Heart left ventricle (tissue), 16 donors: ENCODE data around the gene WDFY3. TPM values are rescaled to one million over a fixed set of nuclear protein-coding genes. Genes with fewer than 3 reads are reported as not detected.

ENCODE experiments used
- ATAC-seq, 4 donors: fragments of 200-7000 bp; cut with Tn5 transposase; one replicate each; pipeline ENCODE4 v1.9.1; 2020 to 2022; ENCODE audit warnings: moderate library complexity in 4 of 4, mild to moderate bottlenecking in 3 of 4, moderate number of reproducible peaks in 1 of 4
- DNase-seq, 5 donors: peaks; one replicate each; pipeline ENCODE4 v3.0.0-alpha.2; 2020
- H3K27ac ChIP-seq, 12 donors: fragments of 200-600 bp; sonication (generic) in 4 of 12; one replicate each; pipeline versions ENCODE4 v1.5.0 to v1.8.0; 2016 to 2022; ENCODE audit warnings: mild to moderate bottlenecking in 2 of 12
- H3K27me3 ChIP-seq, 9 donors: fragments of 200-600 bp; sonication (generic) in 2 of 9; one replicate each; pipeline versions ENCODE4 v1.5.1 to v1.8.0; 2016 to 2022; ENCODE audit warnings: mild to moderate bottlenecking in 3 of 9
- H3K36me3 ChIP-seq, 9 donors: fragments of 200-600 bp; sonication (generic) in 2 of 9; one replicate each; pipeline versions ENCODE4 v1.5.0 to v1.8.0; 2018 to 2022; ENCODE audit warnings: mild to moderate bottlenecking in 2 of 9
- H3K4me1 ChIP-seq, 12 donors: fragments of 200-600 bp; sonication (generic) in 4 of 12; one replicate each; pipeline versions ENCODE4 v1.5.0 to v1.8.0; 2016 to 2022; ENCODE audit warnings: mild to moderate bottlenecking in 3 of 12
- H3K4me3 ChIP-seq, 12 donors: fragments of 200-600 bp; sonication (generic) in 4 of 12; one replicate each; pipeline versions ENCODE4 v1.5.0 to v1.8.0; 2017 to 2022; ENCODE audit warnings: mild to moderate bottlenecking in 9 of 12, moderate library complexity in 4 of 12
- H3K9me3 ChIP-seq, 12 donors: fragments of 200-600 bp; sonication (generic) in 4 of 12; one replicate each; pipeline versions ENCODE4 v1.5.0 to v1.8.0; 2016 to 2022; ENCODE audit warnings: mild to moderate bottlenecking in 1 of 12
- POLR2A ChIP-seq, 2 donors: fragments of 450-650 bp; IDR thresholded peaks; one replicate each; pipeline ENCODE4 v1.6.1; 2017; ENCODE audit warnings: antibody characterized with exemption in 2 of 2, mild to moderate bottlenecking in 2 of 2, moderate library complexity in 2 of 2
- WGBS, 4 donors: extraction: QIAGEN DNeasy Blood & Tissue Kit in 2 of 4; methylation state at CpG; one replicate each; pipeline versions ENCODE4 v1.1.5 to v1.1.7; 2013 to 2018; 5-methylcytosine and 5-hydroxymethylcytosine counted together
- intact Hi-C, 10 donors: fragments of 100-400 bp; cut with DNase I; formaldehyde crosslinking; loops; one replicate each; pipeline versions ENCODE4 v1.11.1 to v1.14.2; 2022
- polyA plus RNA-seq, 2 donors: library from polyadenylated mRNA; stranded (reverse); fragments of 200-250 nt; gene quantifications; one replicate each; pipeline ENCODE4 v1.2.3, GENCODE V29; 2013
- total RNA-seq, 9 donors: library from RNA; depleted of rRNA in 2 of 9; stranded (reverse); fragments of >200 nt in 2 of 9; fragmentation: NEBNext Ultra II Directional in 3 of 9; extraction: Animal tissue kit (Norgen Biotek cat#: 25700) in 3 of 9; gene quantifications; one replicate each; pipeline versions ENCODE4 v1.1.0 to v1.2.4, GENCODE V29; 2016 to 2023
- TF ChIP-seq, protein P1 (sequence below), 12 donors: fragments of 200-600 bp; sonication (generic) in 4 of 12; IDR thresholded peaks; one replicate each; pipeline versions ENCODE4 v1.5.0 to v1.8.0; 2018 to 2022; ENCODE audit warnings: antibody characterized with exemption in 12 of 12, mild to moderate bottlenecking in 5 of 12
- donor health status: ischemic (EF 13 %, LVEDD 7.1; RV severe dilation, severe dysfunction).
- donor health status: healthy with polysubstance abuse.
- donor health status: DM: no; HTN: yes; CAD: no.
- donor health status: DM: no; HTN: no; CAD: no.
- donor health status: ischemic (EF 25% LVEDD 6.9; RV normal size, moderate dysfunction).
- donor health status: ischemic (EF 25% LVEDD 5.7; RV mildly dilated, moderate dysfunction).
- donor health status: healthy.
- donor health status: DM: yes; HTN: yes; CAD: no.
- donor health status: ischemic (EF 35%, LVEDD 5.7; RV mildly dilated, moderate dysfunction).
- donor health status: nonischemic (EF 11% LVEDD 7.7; RV severe dilation, severe dysfunction).
- donor health status: DM: yes; HTN: yes; CAD: no.
- donor health status: PGD.
- donor health status: ischemic (EF 29% LVEDD 5.4; RV normal size, mild dysfunction).
- donor health status: nonischemic (EF 23%, LVEDD 6.1; RV moderate dilation, normal function).

WDFY3 gene
- total and polyA plus RNA-seq, 11 donors, result 5.0 to 103 (median 40.4) TPM

DNA sequence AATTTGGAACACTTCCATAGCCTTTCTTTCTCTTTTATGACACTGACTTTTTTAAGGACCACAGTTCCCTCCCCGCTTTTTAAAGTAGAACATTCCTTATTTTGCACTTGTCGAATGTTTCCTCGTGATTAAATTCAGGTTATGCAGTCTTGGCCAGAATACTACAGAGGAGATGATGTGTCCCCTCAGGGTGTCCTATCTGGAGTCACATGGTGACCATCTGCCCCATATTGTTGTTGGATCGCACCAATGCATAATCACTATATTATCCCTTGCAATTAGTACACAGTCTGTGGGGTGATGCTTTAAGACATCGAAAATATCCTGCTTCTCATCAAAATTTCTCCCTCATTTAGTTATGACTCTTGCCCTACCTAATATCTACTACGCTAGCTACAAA lies 27.4 kb downstream of the WDFY3 start:
- H3K27me3 ChIP-seq, result no peaks in the 10 kb centered on the region
- peaks cover 5 to 41% (median 32%) of the 10 kb centered on the region in 12 donors for H3K4me1 ChIP-seq
- ATAC-seq, result no peak
- H3K36me3 ChIP-seq, result peaks cover 0 to 6% (median 0%) of the 10 kb centered on the region in 9 donors
- 78 to 84% (median 80%) methylated on average over 6 of the region's 6 CpGs for WGBS, 4 donors
- TF ChIP-seq, protein P1, sequence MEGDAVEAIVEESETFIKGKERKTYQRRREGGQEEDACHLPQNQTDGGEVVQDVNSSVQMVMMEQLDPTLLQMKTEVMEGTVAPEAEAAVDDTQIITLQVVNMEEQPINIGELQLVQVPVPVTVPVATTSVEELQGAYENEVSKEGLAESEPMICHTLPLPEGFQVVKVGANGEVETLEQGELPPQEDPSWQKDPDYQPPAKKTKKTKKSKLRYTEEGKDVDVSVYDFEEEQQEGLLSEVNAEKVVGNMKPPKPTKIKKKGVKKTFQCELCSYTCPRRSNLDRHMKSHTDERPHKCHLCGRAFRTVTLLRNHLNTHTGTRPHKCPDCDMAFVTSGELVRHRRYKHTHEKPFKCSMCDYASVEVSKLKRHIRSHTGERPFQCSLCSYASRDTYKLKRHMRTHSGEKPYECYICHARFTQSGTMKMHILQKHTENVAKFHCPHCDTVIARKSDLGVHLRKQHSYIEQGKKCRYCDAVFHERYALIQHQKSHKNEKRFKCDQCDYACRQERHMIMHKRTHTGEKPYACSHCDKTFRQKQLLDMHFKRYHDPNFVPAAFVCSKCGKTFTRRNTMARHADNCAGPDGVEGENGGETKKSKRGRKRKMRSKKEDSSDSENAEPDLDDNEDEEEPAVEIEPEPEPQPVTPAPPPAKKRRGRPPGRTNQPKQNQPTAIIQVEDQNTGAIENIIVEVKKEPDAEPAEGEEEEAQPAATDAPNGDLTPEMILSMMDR (IDR thresholded peaks at IDR 0.05), result no peak
- TF ChIP-seq POLR2A (IDR thresholded peaks at IDR 0.05), result no peak
- no peak overlapping the region for H3K4me3 ChIP-seq
- DNase-seq, result no peak
- peaks cover 0 to 40% (median 19%) of the 10 kb centered on the region in 12 donors for H3K9me3 ChIP-seq
- intact Hi-C loops, result no loop called here
- H3K27ac ChIP-seq, result peak overlapping the region in 10 of 12 donors; percentile 12 to 73 (median 48)

- H3K27ac ChIP-seq, result peak overlapping the region; percentile 3 to 73 (median 48)
- ATAC-seq (peak in 3 of 4 donors; percentile 65 to 85 (median 81)), DNase-seq (peak in 2 of 5 donors; percentile 13 to 30)
- TF ChIP-seq POLR2A (IDR thresholded peaks at IDR 0.05), result no peak
- TF ChIP-seq, protein P1 (IDR thresholded peaks at IDR 0.05), result no peak
- H3K27me3 ChIP-seq, result no peaks in the 10 kb centered on the region
- H3K4me1 ChIP-seq, result peaks cover 5 to 41% (median 32%) of the 10 kb centered on the region in 12 donors
- no peak overlapping the region for H3K4me3 ChIP-seq
- 2 to 10% (median 3%) methylated on average over 2 of the region's 2 CpGs for WGBS, 4 donors
- peaks cover 0 to 35% (median 19%) of the 10 kb centered on the region in 12 donors for H3K9me3 ChIP-seq
- H3K36me3 ChIP-seq, result peaks cover 0 to 6% (median 0%) of the 10 kb centered on the region in 9 donors
- intact Hi-C loops, result no loop called here
Observed at GRCh38 chr4:84938316-84938715, 28.2 kb downstream of the WDFY3 start.

DNA sequence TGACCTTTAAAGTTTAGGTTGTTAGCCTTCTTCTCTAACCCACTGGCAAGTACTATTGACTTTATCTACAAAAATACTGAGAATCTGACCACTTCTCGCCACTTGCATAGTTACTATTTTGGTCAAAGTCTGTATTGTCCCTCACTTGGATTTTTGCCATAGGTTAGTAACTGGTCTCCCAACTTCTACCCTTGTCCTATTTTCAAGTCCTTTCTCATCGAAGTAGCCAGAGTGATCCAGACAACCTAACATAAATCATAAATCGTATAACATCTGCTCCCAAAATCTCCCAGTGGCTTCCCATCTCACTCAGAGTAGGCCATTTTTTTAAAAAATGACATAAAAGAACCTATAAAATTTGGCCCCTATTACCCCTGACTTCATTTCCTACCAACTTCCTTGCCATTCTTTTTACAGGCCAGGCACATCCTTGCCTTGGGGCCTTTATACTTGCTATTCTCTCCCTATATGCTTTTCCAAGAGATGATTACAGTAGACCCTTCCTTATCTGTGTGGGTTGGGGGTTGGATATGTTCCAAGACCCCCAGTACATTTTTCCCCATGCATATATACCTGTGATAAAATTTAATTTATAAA lies 29.0 kb downstream of the WDFY3 start:
- DNase-seq (no peak), ATAC-seq (peak in 3 of 4 donors; percentile 15 to 56 (median 47))
- intact Hi-C loops, result loop anchor here in 1 of 10 donors (2.0 kb wide), 1 partner anchor 21 kb away; no protein-coding TSS in a partner anchor
- Histone ChIP-seq H3K4me1 (peaks cover 5 to 41% (median 33%) of the 10 kb centered on the region in 12 donors), H3K36me3 (peaks cover 0 to 4% (median 0%) of the 10 kb centered on the region in 9 donors), H3K27ac (peak overlapping the region in 11 of 12 donors; percentile 17 to 73 (median 49)), H3K4me3 (no peak overlapping the region), H3K27me3 (no peaks in the 10 kb centered on the region), H3K9me3 (peaks cover 0 to 26% (median 17%) of the 10 kb centered on the region in 12 donors)
- TF ChIP-seq POLR2A (IDR thresholded peaks at IDR 0.05), result no peak
- TF ChIP-seq, protein P1 (IDR thresholded peaks at IDR 0.05), result no peak
- 32 to 46% (median 35%) methylated on average over 3 of the region's 3 CpGs for WGBS, 4 donors

DNA sequence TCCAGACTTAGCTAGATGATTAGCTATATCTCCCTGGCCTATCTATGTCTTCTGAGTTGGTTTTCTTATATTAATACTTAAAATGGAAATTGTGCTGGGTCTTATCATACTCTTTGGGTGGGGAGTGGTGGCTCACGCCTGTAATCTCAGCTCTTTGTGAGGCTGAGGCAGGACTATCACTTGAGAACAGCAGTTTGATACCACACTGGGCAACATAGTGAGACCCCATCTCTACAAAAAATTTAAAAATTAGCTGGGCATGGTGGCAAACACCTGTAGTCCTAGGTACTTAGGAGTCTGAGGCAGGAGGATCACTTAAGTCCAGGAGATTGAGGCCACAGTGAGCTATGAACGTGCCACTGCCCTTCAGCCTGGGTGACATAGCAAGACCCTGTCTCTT lies 30.4 kb downstream of the WDFY3 start:
- intact Hi-C loops, result loop anchor here in 1 of 10 donors (2.0 kb wide), 1 partner anchor 19 kb away; no protein-coding TSS in a partner anchor
- ATAC-seq, result no peak
- H3K27ac ChIP-seq, result peak overlapping the region in 2 of 12 donors; percentile 61 to 73
- TF ChIP-seq, protein P1 (IDR thresholded peaks at IDR 0.05), result no peak
- no peak for TF ChIP-seq POLR2A (IDR thresholded peaks at IDR 0.05)
- peaks cover 0 to 10% (median 0%) of the 10 kb centered on the region in 9 donors for H3K36me3 ChIP-seq
- H3K27me3 ChIP-seq, result no peaks in the 10 kb centered on the region
- no peak for DNase-seq
- WGBS, 4 donors, result 91 to 95% (median 92%) methylated on average over 2 of the region's 2 CpGs
- H3K4me3 ChIP-seq, result no peak overlapping the region
- peaks cover 5 to 54% (median 38%) of the 10 kb centered on the region in 12 donors for H3K4me1 ChIP-seq
- H3K9me3 ChIP-seq, result peaks cover 0 to 13% (median 7%) of the 10 kb centered on the region in 12 donors
